SU-DHL-6 (cell line): Measurements from ENCODE around the gene MICAL2.

Experiments
- CTCF ChIP-seq: fragments of 200-600 bp; sonication (generic); IDR thresholded peaks from one replicate; pipeline ENCODE4 v1.5.1; 2017; ENCODE audit warnings: antibody characterized with exemption, mild to moderate bottlenecking, low read length, moderate library complexity; ENCODE audit not compliant: insufficient read depth, poor library complexity, severe bottlenecking
- EZH2phosphoT487 ChIP-seq: fragments of 200-600 bp; sonication (generic), shearing (Covaris generic); conservative IDR thresholded peaks from 2 replicates; pipeline ENCODE4 v1.6.1; 2018; ENCODE audit warnings: mild to moderate bottlenecking, antibody characterized with exemption, low read length, moderate library complexity, mixed read lengths

DNA sequence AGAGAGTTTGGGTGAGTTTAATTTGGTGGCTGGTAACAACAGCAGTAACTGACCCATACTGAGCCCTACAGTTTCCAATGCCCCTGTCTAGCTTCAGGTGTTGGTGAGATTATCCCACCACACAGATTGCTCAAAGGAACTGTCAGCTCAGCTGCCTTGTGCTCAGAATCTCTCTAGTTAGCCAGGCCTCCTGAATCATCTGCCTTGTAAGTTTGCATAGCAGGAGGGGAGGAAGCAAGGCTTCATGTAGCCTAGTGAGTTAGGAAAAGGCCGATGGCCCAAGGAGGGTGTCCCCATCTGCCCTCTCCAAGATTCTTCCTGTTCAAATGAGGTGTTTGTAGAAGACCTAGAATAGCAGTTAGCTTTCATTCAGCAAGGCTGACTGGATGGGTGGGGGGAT lies 74.3 kb downstream of the MICAL2 start:
- TF ChIP-seq CTCF (no peak), EZH2phosphoT487 (no peak)
